GM18526 (cell line): Measurements from ENCODE around the gene CCDC57.

Experiments used
- POLR2A ChIP-seq: IDR thresholded peaks from 3 replicates; pipeline ENCODE4 v1.6.1; 2011; ENCODE audit not compliant: insufficient read length; ENCODE audit errors: extremely low read depth

Gene CCDC57

DNA sequence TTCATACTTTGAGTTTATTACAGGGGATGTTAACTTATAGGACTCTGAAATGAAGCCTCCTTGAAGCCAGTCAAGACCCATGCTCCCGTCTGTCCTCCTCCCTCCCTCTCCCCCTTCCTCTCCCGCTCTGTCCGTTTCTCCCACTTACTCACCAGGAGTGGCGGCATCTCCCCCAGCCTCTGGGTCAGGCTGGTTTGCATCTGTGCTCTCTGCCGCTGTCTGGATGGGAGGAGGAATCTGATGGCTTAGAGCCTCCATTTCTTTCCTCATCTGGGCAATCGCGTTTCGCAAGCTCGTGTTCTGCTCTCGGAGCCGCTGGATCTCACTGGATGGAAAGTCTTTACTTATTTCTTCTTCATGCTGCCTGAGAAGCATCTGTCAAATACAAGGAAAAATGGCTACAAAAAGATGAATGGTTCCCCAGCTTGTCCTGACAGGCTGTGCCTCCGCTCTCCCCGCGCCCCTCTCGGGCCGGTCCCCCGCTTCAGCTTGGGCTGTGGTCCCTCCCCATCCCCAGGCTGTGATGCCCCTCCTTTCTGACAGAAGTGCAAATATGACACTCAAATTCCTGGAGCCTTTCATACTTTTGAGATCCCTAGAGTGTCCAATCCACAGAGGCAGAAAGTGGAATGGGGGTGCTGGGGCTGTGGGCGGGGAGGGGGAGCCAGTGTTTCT, 40.0 kb downstream of the CCDC57 start:
- TF ChIP-seq POLR2A: no peak

DNA sequence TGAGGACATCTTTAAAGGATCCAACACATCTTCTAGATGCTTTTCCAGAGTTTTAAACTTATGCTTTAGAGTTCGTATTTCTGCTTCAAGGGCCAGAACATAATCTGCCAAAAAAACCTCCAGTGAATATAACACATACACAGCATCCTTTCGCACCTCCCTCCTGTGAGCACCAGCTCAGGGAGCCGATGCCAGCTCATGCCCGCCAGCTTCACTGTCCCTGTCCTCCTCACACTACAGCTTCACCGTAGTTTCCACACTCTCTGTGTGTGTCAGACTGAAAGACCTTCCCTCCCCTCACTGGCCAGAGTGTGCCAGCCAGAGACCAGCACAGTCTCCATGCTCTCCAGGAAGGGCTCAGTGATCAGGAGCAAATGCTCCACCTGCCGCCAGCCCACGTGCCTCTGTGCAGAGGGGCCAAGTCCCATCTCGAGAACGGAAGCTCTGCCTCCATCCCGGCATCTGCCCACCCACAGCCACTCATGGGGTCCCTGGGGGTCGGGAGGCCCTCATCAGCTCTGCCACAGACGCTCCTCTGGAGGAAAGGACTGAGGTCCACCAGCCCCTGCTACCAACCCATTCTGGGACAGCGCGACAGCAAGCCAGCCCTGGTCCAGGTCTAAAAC, 40.8 kb downstream of the CCDC57 start:
- no peak for TF ChIP-seq POLR2A

DNA sequence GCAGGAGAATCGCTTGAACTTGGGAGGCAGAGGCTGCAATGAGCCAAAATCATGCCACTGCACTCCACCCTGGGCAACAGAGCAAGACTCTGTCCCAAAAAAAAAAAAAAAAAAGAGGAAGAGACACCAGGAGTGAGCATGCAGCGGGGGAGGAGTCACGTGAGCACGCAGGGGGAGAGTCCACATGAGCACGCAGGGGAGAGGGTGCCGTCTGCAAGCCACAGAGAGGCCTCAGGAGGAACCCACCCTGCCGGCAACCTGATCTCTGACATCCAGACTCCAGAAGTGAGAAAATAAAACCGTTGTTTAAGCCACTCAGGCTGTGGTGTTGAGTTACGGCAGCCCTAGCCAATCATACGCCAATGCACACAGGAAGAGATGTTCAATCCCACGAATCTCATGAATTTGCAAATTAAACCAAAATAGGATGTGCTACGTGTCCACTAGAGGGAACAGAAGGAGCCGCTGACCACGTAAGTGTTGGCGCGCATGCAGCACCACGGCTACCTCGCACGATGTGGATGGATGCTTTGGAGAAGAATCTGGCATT, 42.2 kb downstream of the CCDC57 start:
- TF ChIP-seq POLR2A: no peak

DNA sequence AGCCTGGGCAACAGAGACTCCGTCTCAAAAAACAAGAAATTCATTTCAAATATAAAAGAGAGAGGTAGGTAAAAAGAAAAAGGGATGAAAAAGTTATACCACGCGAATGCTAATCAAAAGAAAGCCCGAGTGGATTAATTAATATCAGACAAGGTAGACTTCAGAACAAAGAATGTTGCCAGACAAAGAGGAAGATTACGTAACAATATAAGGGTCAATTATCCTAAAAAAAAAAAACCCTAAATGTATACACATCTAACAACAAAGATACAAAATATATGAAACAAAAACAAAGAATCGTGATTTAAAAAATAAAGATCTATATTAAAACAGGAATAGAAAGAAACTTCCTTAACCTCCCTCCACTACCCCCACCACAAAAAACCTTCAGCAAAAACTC, 44.1 kb downstream of the CCDC57 start:
- TF ChIP-seq POLR2A: no peak

DNA sequence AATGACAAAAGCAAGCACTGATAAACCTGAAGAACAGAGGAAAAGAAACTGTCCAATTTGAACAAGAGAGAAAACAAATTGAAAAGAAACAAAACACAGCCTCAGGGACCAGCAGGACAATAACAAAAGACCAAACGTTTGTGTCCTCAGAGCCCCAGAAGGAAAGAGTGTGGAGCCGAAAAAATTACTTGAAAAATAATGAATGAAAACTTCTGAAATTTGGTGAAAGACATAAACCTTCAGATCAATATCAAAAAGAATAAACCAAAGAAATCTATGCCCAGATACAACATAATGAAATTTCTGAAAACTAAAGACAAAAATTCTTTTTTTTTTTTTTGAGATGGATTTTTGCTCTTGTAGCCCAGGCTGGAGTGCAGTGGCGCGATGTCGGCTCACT, 45.6 kb downstream of the CCDC57 start:
- TF ChIP-seq POLR2A: no peak

DNA sequence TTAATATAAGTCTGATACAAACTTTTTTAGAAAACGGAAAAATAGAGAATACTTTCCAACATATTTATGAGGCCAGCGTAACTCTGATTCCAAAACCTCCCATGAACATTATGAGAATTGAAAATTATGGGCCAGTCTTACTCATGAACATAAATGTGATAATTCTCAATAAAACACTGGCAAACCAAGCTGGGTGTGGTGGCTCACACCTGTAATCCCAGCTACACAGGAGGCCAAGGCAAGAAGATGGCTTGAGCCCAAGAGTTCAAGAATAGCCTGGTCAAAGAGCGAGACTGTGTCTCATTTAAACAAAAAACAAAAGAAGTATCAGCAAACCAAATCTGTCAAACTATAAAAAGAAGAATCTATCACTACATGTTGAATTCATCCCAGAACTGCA, 47.8 kb downstream of the CCDC57 start:
- no peak for TF ChIP-seq POLR2A

DNA sequence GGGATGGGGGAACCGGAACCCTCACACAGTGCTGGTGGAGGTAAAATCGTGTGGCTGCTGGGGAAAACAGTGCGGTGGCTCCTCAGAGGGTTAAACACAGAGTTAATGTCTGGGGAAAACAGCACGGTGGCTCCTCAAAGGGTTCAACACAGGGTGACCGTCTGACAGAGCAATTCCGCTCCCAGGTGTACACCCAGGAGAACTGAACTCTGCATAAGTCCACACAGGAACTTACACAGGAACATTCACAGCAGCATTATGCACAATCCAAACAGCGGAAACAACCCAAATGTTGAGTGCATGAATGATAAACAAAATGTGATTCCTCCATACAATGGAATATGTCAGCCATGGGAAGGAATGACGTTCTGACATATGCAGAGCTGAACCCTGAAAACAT, 51.4 kb downstream of the CCDC57 start:
- TF ChIP-seq POLR2A: no peak

DNA sequence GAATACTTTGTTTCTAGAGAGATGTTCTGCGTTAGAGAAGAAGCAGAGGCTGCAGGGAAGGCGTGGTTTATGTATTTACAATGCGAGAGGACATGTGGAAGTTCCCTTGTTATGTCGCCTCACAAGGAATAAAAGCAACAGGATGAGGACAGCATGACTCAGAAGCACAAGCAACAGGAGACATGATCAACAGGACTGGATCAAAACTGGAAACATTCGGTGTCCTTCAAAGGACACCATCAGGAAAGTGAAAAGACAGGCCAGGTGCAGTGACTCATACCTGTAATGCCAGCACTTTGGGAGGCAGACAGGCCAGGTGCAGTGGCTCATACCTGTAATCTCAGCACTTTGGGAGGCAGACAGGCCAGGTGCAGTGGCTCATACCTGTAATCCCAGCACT, 52.6 kb downstream of the CCDC57 start:
- no peak for TF ChIP-seq POLR2A

DNA sequence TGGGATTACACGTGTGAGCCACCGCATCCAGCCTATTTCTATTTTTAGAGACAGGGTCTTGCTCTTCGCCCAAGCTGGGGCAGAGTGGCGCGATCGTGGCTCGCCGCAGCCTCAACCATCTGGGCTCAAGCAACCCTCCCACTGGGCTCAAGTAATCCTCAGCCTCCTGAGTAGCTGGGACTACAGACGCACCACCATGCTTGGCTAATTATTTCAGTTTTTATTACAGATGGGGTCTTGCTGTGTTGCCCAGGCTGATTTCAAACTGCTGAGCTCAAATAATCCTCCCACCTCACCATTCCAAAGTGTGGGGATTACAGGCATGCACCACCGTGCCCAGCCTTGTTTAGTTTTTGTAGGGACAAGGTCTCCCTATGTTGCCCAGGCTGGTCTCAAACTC, 53.8 kb downstream of the CCDC57 start:
- TF ChIP-seq POLR2A: no peak

DNA sequence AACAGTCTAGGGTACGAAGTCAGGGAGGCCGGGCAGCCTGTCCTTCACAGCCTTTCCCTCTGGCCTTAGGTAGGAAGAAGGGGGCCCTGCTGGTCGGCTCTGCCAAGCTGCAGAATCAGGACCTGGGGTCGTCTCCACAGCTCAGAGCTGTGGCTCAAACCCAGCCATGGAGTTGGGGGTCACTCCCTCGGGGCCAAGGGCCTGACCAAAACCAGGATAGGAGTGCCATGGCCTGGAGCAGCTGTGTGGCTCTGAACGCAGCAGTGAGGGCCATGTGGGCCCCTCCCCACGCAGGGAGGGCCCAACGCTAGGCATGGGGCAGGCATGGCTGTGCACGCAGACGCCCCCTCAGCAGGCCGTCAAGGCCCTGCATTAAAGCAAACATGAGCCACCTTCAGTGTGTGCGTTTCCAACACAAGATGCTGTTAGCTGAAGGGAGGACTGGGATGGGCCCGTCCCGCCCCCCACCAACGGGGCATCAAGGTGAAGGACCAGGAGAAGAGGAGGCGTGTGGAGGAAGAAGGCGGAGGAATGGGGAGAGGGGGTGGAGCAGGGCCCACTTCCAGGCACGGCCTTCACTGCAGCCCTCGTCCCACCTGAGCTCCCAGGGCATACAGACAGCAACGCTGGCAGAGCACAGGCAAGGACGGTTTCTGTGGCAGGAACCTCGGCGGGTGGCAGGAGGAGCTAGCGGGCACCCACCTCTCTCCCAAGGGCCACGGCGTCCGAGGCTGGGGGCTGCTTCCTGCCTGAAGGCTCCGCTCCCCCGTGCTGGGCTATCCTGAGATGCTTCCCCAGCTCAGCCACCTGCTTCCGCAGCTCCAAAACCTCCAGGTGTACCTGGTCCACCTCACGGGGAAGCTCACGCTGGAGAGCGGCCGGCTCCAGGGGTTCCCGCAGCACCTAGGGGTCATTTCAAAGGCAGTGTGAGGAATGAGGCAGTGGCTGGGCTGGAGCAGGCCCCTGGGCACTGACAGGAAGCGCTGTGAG, 55.3 kb downstream of the CCDC57 start:
- no peak for TF ChIP-seq POLR2A

DNA sequence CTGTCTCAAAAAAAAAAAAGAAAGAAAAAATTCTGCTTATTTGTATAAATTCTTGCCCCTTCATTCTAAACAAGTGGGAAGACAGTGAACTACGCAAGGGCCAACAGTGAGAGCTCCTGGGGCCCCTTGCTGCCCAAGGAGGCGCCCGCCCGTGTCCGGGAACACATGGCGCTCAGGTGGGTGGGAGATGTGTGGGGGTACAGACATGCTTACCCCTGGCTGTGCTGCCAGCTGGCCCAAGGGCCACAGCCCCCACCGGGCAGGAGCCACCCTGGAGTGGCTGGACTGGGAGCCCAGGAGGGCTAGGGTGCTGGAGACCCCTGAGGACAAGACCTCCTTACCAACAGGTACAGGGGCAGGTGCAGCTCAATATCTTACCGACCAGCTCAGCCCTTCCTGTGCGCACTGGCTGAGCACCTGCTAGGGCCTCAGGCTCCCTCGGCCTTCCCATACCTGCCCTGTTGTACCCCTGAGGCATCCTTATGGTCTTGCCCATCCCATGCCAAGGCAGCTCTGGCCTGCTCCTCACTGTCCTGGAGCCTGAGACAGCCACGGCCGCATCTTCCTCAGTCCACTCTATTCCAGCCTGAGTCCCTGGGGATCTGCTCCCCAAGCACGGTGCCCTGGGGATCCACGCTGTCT, 56.2 kb downstream of the CCDC57 start:
- TF ChIP-seq POLR2A: no peak

DNA sequence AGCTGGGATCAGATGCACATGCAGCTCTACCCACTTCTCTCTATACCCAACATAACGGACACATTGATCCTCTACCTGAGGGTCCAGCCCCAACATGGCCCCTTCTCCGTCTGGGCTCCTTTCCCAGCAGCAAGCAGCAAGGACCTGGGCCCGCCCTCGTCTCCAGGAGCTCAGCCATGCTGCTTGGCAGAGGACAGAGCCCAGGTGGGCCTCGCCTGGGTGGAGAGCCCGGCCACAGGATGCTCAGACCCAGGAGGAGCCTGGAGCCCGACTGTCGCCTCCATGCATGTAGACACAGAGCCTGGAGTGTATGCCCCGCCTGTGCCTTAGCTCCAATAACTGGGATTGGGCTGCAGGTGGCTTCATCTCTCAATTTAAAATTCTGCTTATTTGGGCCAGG, 57.0 kb downstream of the CCDC57 start:
- no peak for TF ChIP-seq POLR2A

DNA sequence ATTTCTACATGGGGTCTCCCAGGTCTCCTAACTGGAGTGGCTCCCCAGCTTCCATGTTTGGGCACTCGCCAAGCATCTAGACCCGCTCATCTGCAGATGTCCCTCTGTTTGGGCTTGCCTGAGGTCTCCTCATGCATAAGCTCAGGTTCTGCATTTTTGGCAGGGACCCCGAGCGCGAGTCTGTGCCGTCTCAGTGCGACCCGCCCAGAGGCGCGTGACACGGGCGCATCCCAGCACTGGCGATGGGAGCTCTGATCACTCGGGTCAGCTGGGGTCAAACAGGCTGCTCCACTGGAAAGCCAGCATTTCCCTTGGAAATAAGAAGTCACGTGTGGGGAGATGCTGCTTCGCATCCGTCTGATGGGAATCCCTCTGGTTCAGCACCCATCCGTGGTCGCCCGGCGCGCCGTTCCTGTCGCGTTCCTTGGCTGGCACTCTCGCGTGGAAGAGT, 57.7 kb downstream of the CCDC57 start:
- TF ChIP-seq POLR2A: no peak

DNA sequence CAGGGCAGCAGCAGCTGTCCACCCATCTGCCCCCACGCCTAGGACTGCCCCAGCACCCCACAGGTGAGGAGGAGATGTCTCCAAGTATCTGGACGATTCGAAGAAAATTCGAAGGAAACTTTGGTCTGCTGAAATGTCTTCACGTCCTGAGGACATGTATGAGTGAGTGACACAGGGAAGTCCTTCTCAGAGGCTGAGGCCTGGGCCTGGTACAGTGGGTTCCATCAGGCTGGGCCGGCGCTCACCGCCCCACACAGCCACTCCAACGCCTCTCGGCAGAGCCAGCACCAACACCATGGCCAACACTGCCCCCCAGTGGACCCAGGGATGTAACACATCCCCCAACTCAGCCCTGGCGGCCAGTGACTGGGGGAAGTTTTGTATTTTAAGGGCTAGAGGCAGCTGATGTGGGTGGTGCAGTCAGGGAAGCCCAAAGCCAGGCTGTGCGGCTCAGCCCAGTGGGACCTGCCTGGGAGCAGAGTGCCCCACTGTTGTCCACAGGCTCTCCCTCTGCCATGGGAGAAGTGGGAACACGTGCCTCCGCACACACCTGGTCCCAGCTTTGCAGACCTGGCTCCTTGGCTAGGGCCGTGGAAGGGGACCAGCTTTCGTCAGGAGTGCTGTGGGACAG, 58.8 kb downstream of the CCDC57 start:
- TF ChIP-seq POLR2A: no peak

DNA sequence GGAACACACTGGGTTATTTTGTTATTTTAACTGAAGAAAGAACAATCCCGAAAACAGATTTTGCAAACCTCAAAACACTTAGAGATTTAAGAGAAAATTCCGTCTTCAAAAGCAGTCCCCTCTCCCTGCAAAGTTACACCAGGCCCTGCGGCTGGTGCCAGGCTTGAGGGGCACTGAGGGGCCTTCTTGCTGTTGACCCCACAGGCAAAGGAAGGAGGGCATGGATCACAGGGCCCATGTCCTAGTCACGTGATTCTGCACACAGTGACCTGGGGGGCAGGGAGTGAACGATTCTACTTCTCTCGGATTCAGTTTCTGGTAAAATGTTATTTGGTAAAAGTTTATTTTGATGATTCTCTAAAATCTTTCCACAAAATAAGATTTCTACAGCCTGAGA, 59.3 kb downstream of the CCDC57 start:
- no peak for TF ChIP-seq POLR2A
